IMR-90 (cell line): ENCODE results near the gene TOMM34. TPM values are rescaled to one million over a fixed set of nuclear protein-coding genes. Genes with fewer than 3 reads are reported as not detected.

Experiments used
- ATAC-seq: fragments of 200-7000 bp; cut with Tn5 transposase; 2 replicates; pipeline ENCODE4 v1.9.1; 2020; ENCODE audit warnings: low read depth, mild to moderate bottlenecking, moderate library complexity
- BruUV-seq: library from RNA; stranded (reverse); fragments of 400-500 nt; replicated peaks from 2 replicates; lab custom pipeline; 2021; lab: Mats Ljungman, UMichigan
- CTCF ChIA-PET: fragments of 300-600 bp; formaldehyde crosslinking; extraction: SDS; loops from one replicate; lab custom pipeline; 2021; ENCODE audit warnings: antibody characterized with exemption; lab: Yijun Ruan, JAX
- POLR2A ChIA-PET: fragments of 300-600 bp; sonication (Branson Sonifier 250); formaldehyde crosslinking; loops from one replicate; lab custom pipeline; 2022; ENCODE audit warnings: antibody characterized with exemption; ENCODE audit not compliant: unreplicated experiment; lab: Charles Lee
- DNase-seq: peaks from one replicate; pipeline ENCODE4 v3.0.0; 2013
- H2AFZ ChIP-seq: replicated peaks from 2 replicates; pipeline ENCODE3; 2013; ENCODE audit warnings: low read length, mild to moderate bottlenecking; ENCODE audit not compliant: poor library complexity
- H2AK5ac ChIP-seq: 2 replicates; pipeline ENCODE4 v1.6.1; 2013; ENCODE audit warnings: low read depth, low read length, inconsistent platforms
- H2AK9ac ChIP-seq: replicated peaks from 2 replicates; pipeline ENCODE3; 2013; ENCODE audit warnings: mild to moderate bottlenecking, low read depth, low read length, moderate library complexity; ENCODE audit not compliant: poor library complexity
- H2BK120ac ChIP-seq: 2 replicates; pipeline ENCODE4 v1.6.1; 2013; ENCODE audit warnings: low read depth, low read length, inconsistent platforms
- H2BK15ac ChIP-seq: 3 replicates; pipeline ENCODE4 v1.6.1; 2013; ENCODE audit warnings: low read depth, low read length, inconsistent platforms
- H2BK20ac ChIP-seq: 2 replicates; pipeline ENCODE4 v1.6.1; 2013; ENCODE audit warnings: low read depth, mild to moderate bottlenecking, inconsistent platforms, low read length, moderate library complexity
- H2BK5ac ChIP-seq: 2 replicates; pipeline ENCODE4 v1.6.1; 2013; ENCODE audit warnings: mild to moderate bottlenecking, low read depth, low read length, inconsistent platforms; ENCODE audit not compliant: poor library complexity, severe bottlenecking
- H3K14ac ChIP-seq: replicated peaks from 2 replicates; pipeline ENCODE4 v1.6.1; 2013; ENCODE audit warnings: low read depth, low read length, inconsistent platforms
- H3K18ac ChIP-seq: 2 replicates; pipeline ENCODE4 v1.6.1; 2013; ENCODE audit warnings: low read depth, low read length, control low read depth
- H3K23ac ChIP-seq: 2 replicates; pipeline ENCODE4 v1.6.1; 2013; ENCODE audit warnings: low read depth, low read length, inconsistent platforms
- H3K27ac ChIP-seq: 2 replicates; pipeline ENCODE4 v1.5.1; 2013; ENCODE audit warnings: mild to moderate bottlenecking, control low read depth, low read length; ENCODE audit not compliant: insufficient read depth
- H3K27me3 ChIP-seq: 2 replicates; pipeline ENCODE4 v1.6.1; 2013; ENCODE audit warnings: low read length; ENCODE audit not compliant: control insufficient read depth, insufficient read depth
- H3K36me3 ChIP-seq: 2 replicates; pipeline ENCODE4 v1.6.1; 2013; ENCODE audit warnings: low read length, mixed read lengths; ENCODE audit not compliant: control insufficient read depth, insufficient read depth
- H3K4ac ChIP-seq: 2 replicates; pipeline ENCODE4 v1.6.1; 2013; ENCODE audit warnings: low read depth, low read length, inconsistent platforms
- H3K4me1 ChIP-seq: 2 replicates; pipeline ENCODE4 v1.6.1; 2013; ENCODE audit warnings: low read length, mixed read lengths; ENCODE audit not compliant: control insufficient read depth, insufficient read depth
- H3K4me2 ChIP-seq: 2 replicates; pipeline ENCODE4 v1.6.1; 2013; ENCODE audit warnings: low read depth, mild to moderate bottlenecking, control low read depth, low read length, moderate library complexity
- H3K4me3 ChIP-seq: 2 replicates; pipeline ENCODE4 v1.5.1; 2013; ENCODE audit warnings: low read depth, mild to moderate bottlenecking, control low read depth, low read length, moderate library complexity; ENCODE audit not compliant: insufficient read depth
- H3K56ac ChIP-seq: 2 replicates; pipeline ENCODE4 v1.6.1; 2013; ENCODE audit warnings: low read length, inconsistent platforms; ENCODE audit not compliant: insufficient read depth; ENCODE audit errors: extremely low read depth
- H3K79me1 ChIP-seq, 2 experiments: 2 replicates each; pipeline ENCODE4 v1.6.1; 2013; ENCODE audit warnings: low read length in 2 of 2, inconsistent platforms in 1 of 2, low read depth in 1 of 2
- H3K9ac ChIP-seq: 2 replicates; pipeline ENCODE4 v1.6.1; 2013; ENCODE audit warnings: low read depth, low read length, control low read depth
- H3K9me1 ChIP-seq: 2 replicates; pipeline ENCODE4 v1.6.1; 2013; ENCODE audit warnings: low read length, inconsistent platforms; ENCODE audit not compliant: insufficient read depth
- H3K9me3 ChIP-seq: 2 replicates; pipeline ENCODE4 v1.6.1; 2013; ENCODE audit warnings: low read length; ENCODE audit not compliant: control insufficient read depth, insufficient read depth
- H4K20me1 ChIP-seq: 2 replicates; pipeline ENCODE4 v1.6.1; 2013; ENCODE audit warnings: low read length, inconsistent platforms; ENCODE audit not compliant: insufficient read depth
- H4K5ac ChIP-seq: 2 replicates; pipeline ENCODE4 v1.6.1; 2013; ENCODE audit warnings: mild to moderate bottlenecking, low read depth, low read length, control low read depth
- H4K8ac ChIP-seq, 2 experiments: 2 replicates each; pipeline ENCODE4 v1.6.1; 2013; ENCODE audit warnings: low read depth in 2 of 2, low read length in 2 of 2, control low read depth in 1 of 2, inconsistent platforms in 1 of 2
- H4K91ac ChIP-seq: 2 replicates; pipeline ENCODE4 v1.6.1; 2013; ENCODE audit warnings: low read depth, low read length, inconsistent platforms; ENCODE audit not compliant: insufficient read depth
- BHLHE40 ChIP-seq: fragments of 150-350 bp; IDR thresholded peaks from 2 replicates; pipeline ENCODE4 v1.6.1; 2016; ENCODE audit warnings: mild to moderate bottlenecking, low read depth, low read length
- CHD1 ChIP-seq: IDR thresholded peaks from 2 replicates; pipeline ENCODE4 v1.6.1; 2012; ENCODE audit warnings: low read depth, low read length, improper control_type of control experiment
- CTCF ChIP-seq: conservative IDR thresholded peaks from 2 replicates; pipeline ENCODE4 v1.5.1; 2012; ENCODE audit warnings: mild to moderate bottlenecking, low read depth, low read length, improper control_type of control experiment
- ELK1 ChIP-seq: fragments of 150-350 bp; IDR thresholded peaks from 2 replicates; pipeline ENCODE4 v1.6.1; 2016; ENCODE audit warnings: low read depth, mild to moderate bottlenecking, low read length, moderate library complexity, borderline replicate concordance
- FOS ChIP-seq: fragments of 150-350 bp; IDR thresholded peaks from 2 replicates; pipeline ENCODE4 v1.6.1; 2016; ENCODE audit warnings: low read depth, low read length
- MAFK ChIP-seq: IDR thresholded peaks from 2 replicates; pipeline ENCODE4 v1.6.1; 2012; ENCODE audit warnings: low read depth, low read length, improper control_type of control experiment
- MAZ ChIP-seq: IDR thresholded peaks from 2 replicates; pipeline ENCODE4 v1.6.1; 2012; ENCODE audit warnings: low read depth, mild to moderate bottlenecking, low read length, improper control_type of control experiment, moderate library complexity, borderline replicate concordance
- MXI1 ChIP-seq: IDR thresholded peaks from 2 replicates; pipeline ENCODE4 v1.6.1; 2012; ENCODE audit warnings: low read depth, mild to moderate bottlenecking, low read length, moderate library complexity, borderline replicate concordance
- NFE2L2 ChIP-seq: fragments of 150-350 bp; IDR thresholded peaks from 2 replicates; pipeline ENCODE4 v1.6.1; 2016; ENCODE audit warnings: low read depth, mild to moderate bottlenecking, low read length
- POLR2A ChIP-seq: IDR thresholded peaks from 2 replicates; pipeline ENCODE4 v1.6.1; 2012; ENCODE audit warnings: mild to moderate bottlenecking, low read depth, low read length
- RAD21 ChIP-seq: IDR thresholded peaks from 2 replicates; pipeline ENCODE4 v1.6.1; 2012; ENCODE audit warnings: low read length, improper control_type of control experiment
- RCOR1 ChIP-seq: IDR thresholded peaks from 2 replicates; pipeline ENCODE4 v1.6.1; 2012; ENCODE audit warnings: mild to moderate bottlenecking, low read length, improper control_type of control experiment; ENCODE audit not compliant: insufficient replicate concordance
- RFX5 ChIP-seq: IDR thresholded peaks from 2 replicates; pipeline ENCODE4 v1.8.0; 2012; ENCODE audit warnings: low read depth, mild to moderate bottlenecking, low read length, moderate library complexity
- SMC3 ChIP-seq: fragments of 150-350 bp; IDR thresholded peaks from 2 replicates; pipeline ENCODE4 v1.6.1; 2016; ENCODE audit warnings: low read depth, mild to moderate bottlenecking, antibody characterized with exemption, low read length, moderate library complexity
- USF2 ChIP-seq: fragments of 150-350 bp; IDR thresholded peaks from 2 replicates; pipeline ENCODE4 v1.6.1; 2017; ENCODE audit warnings: mild to moderate bottlenecking, antibody characterized with exemption, low read length, low read depth
- WGBS, 2 experiments: methylation state at CpG; one replicate each; pipeline versions ENCODE4 v1.1.5 to v1.1.7; 2013; ENCODE audit warnings: missing lambda C conversion rate in 2 of 2; ENCODE audit not compliant: insufficient read length in 1 of 2; ENCODE audit errors: extremely low coverage in 2 of 2; 5-methylcytosine and 5-hydroxymethylcytosine counted together
- dilution Hi-C: fragments of 300-500 bp; cut with HindIII; formaldehyde crosslinking; loops from one replicate; pipeline ENCODE4 v1.14.3; 2018; ENCODE audit warnings: low sequenced_read_pairs; ENCODE audit not compliant: unreplicated experiment
- in situ Hi-C: fragments of 300-500 bp; cut with MboI; formaldehyde crosslinking; loops from 3 replicates; pipeline ENCODE4 v1.14.3; 2019; ENCODE audit warnings: low sequenced_read_pairs, inconsistent platforms, mixed read lengths
- intact Hi-C: fragments of 100-400 bp; cut with micrococcal nuclease; formaldehyde crosslinking; loops from 2 replicates; pipeline ENCODE4 v1.10.0; 2022
- polyA plus RNA-seq, 3 experiments: library from polyadenylated mRNA; depleted of rRNA; stranded (reverse); fragments of >200 nt; gene quantifications; 2 replicates each; pipeline ENCODE4 v1.2.3, GENCODE V29; 2012; ENCODE audit warnings: low replicate concordance in 1 of 3
- total RNA-seq: library from RNA; depleted of rRNA; stranded (reverse); fragments of >200 nt; gene quantifications from 2 replicates; pipeline ENCODE4 v1.2.3, GENCODE V29; 2012

Gene TOMM34
- total and polyA plus RNA-seq, 2 of the 4 experiments (the other 2 are of a cell fraction) = 97.5 to 101 TPM

DNA sequence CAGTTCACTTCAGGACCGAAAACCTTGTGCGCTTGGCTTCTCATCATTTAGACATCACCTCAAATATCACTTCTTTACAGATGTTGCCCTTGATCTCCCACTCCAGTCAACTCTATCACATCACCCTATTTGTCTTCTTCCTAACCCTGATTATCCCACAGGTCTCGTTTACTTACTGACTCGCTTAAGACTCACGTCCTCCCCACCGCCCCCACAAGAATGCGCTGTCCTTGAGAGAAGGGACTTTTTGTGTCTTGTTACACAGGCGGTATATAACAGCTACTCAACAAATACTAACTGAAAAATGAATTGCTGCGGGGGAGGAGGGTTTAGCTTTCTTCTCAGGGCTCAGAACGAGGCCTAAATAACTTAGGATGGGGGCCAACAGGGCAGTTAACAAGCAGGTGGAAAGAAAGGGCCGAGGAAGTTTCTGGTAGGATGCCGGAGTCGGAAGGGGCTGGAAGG, 527 bp downstream of the TOMM34 start:
- dilution Hi-C loops (no loop called here), intact Hi-C loops (loop anchor here (5.0 to 10.0 kb wide), 2 partner anchors 815 to 1728 kb away; partner anchors contain the start of gene TP53RK), in situ Hi-C loops (no loop called here)
- H3K4me1 ChIP-seq = peaks cover 5% of the 10 kb centered on the region
- peak overlapping the region; percentile 22 for H3K56ac ChIP-seq
- H3K18ac ChIP-seq = peak overlapping the region; percentile 12; the same call in 1 of the 2 replicates
- peaks cover 14% of the 10 kb centered on the region; the same call in 1 of the 2 replicates for H4K20me1 ChIP-seq
- peak overlapping the region; percentile 51 for H3K14ac ChIP-seq
- ATAC-seq (peak; percentile 41), DNase-seq (peak; percentile 86)
- peak overlapping the region; percentile 75 for H3K9ac ChIP-seq
- peaks cover 6% of the 10 kb centered on the region for H3K9me1 ChIP-seq
- peak overlapping the region; percentile 81 for H2BK5ac ChIP-seq
- H2BK120ac ChIP-seq = no peak overlapping the region
- H4K5ac ChIP-seq = no peak overlapping the region
- H2AK9ac ChIP-seq = peak overlapping the region; percentile 89
- BruUV-seq = no TSS peak
- peak overlapping the region; percentile 97 for H3K4me2 ChIP-seq
- ChIA-PET CTCF (interaction anchor here (1.0 to 1.1 kb wide), 2 partner anchors 8 to 13 kb away, joined by 3 to 6 read pairs; no protein-coding TSS in a partner anchor), POLR2A (interaction anchor here (0.5 kb wide), 1 partner anchor 37 kb away, joined by 4 read pairs; no protein-coding TSS in a partner anchor)
- peak overlapping the region; percentile 65 for H3K4ac ChIP-seq
- H4K8ac ChIP-seq = peak overlapping the region; percentile 63 to 75; a peak in 1 of 4 replicates
- peaks cover 17% of the 10 kb centered on the region for H3K36me3 ChIP-seq
- H3K27ac ChIP-seq = peak overlapping the region; percentile 65
- H3K9me3 ChIP-seq = no peaks in the 10 kb centered on the region
- no peaks in the 10 kb centered on the region for H3K27me3 ChIP-seq
- H2BK20ac ChIP-seq = no peak overlapping the region
- H2BK15ac ChIP-seq = no peak overlapping the region
- WGBS, 2 experiments = 0% methylated on average over 4 of the region's 13 CpGs; no CpG with 5 or more reads in 1 of the 2 experiments
- peak overlapping the region; percentile 57 for H3K23ac ChIP-seq
- peak overlapping the region; percentile 82 for H3K4me3 ChIP-seq
- H4K91ac ChIP-seq = peak overlapping the region; percentile 24; the same call in 1 of the 2 replicates
- peaks cover 27 to 47% of the 10 kb centered on the region in 2 experiments for H3K79me1 ChIP-seq
- H2AFZ ChIP-seq = peak overlapping the region; percentile 95
- peak overlapping the region; percentile 9; the same call in 1 of the 2 replicates for H2AK5ac ChIP-seq
- TF ChIP-seq RFX5 (no peak), RAD21 (0 out of 2 replicates have a peak, but pooled peaks have one; percentile 9), MAZ (no peak), CTCF (0 out of 2 replicates have a peak, but pooled peaks have one; percentile 7), NFE2L2 (no peak), CHD1 (no peak), SMC3 (no peak), ELK1 (no peak), MXI1 (no peak), USF2 (no peak), MAFK (no peak), BHLHE40 (peak; percentile 57), RCOR1 (no peak), FOS (no peak), POLR2A (no peak; the same call in none of the 2 replicates)
